Measurements from ENCODE around the gene KCNG1. TPM values are rescaled to one million over a fixed set of nuclear protein-coding genes. Genes with fewer than 3 reads are reported as not detected.
A peak's percentile ranks its signal among the peaks of the same experiment; 100 is the strongest.

The KCNG1 gene
- total and polyA plus RNA-seq, 11 donors: 0.10 to 0.64 (median 0.38) TPM; not detected in 2

GRCh38 chr20:50995506-50995905 is 27.4 kb downstream of the KCNG1 start:
- WGBS, 4 donors: 82 to 89% (median 86%) methylated on average over 5 of the region's 5 CpGs
- Histone ChIP-seq H3K27me3 (peaks cover 0 to 42% (median 5%) of the 10 kb centered on the region in 9 donors), H3K27ac (no peak overlapping the region), H3K4me1 (no peaks in the 10 kb centered on the region), H3K36me3 (no peaks in the 10 kb centered on the region), H3K4me3 (no peak overlapping the region), H3K9me3 (no peaks in the 10 kb centered on the region)
- TF ChIP-seq CTCF (IDR thresholded peaks at IDR 0.05): no peak
- TF ChIP-seq POLR2A (IDR thresholded peaks at IDR 0.05): no peak
- no peak for DNase-seq
- ATAC-seq: no peak
- intact Hi-C loops (cut with DNase I): no loop called here

GRCh38 chr20:50993876-50994275 is 29.0 kb downstream of the KCNG1 start:
- WGBS, 4 donors: 80 to 86% (median 84%) methylated on average over 8 to 9 of the region's 9 CpGs
- H3K4me1 ChIP-seq: no peaks in the 10 kb centered on the region
- intact Hi-C loops (cut with DNase I): loop anchor here in 1 of 10 donors (2.0 kb wide), 1 partner anchor 313 kb away; no protein-coding TSS in a partner anchor
- DNase-seq (no peak), ATAC-seq (no peak)
- TF ChIP-seq CTCF (IDR thresholded peaks at IDR 0.05) (no peak), POLR2A (IDR thresholded peaks at IDR 0.05) (no peak)
- H3K4me3 ChIP-seq: no peak overlapping the region
- H3K9me3 ChIP-seq: no peaks in the 10 kb centered on the region
- no peak overlapping the region for H3K27ac ChIP-seq
- peaks cover 0 to 31% (median 5%) of the 10 kb centered on the region in 9 donors for H3K27me3 ChIP-seq
- no peaks in the 10 kb centered on the region for H3K36me3 ChIP-seq

GRCh38 chr20:50992733-50993457 is 30.0 kb downstream of the KCNG1 start:
- Histone ChIP-seq H3K27ac (no peak overlapping the region), H3K36me3 (no peaks in the 10 kb centered on the region), H3K9me3 (no peaks in the 10 kb centered on the region), H3K27me3 (peaks cover 0 to 29% (median 0%) of the 10 kb centered on the region in 9 donors), H3K4me3 (no peak overlapping the region), H3K4me1 (no peaks in the 10 kb centered on the region)
- ATAC-seq (peak in 3 of 4 donors; percentile 30 to 79 (median 60)), DNase-seq (no peak)
- WGBS, 4 donors: 29 to 34% (median 30%) methylated on average over 12 to 13 of the region's 13 CpGs
- intact Hi-C loops (cut with DNase I): loop anchor here in 1 of 10 donors (2.0 kb wide), 1 partner anchor 314 kb away; no protein-coding TSS in a partner anchor
- TF ChIP-seq CTCF (IDR thresholded peaks at IDR 0.05) (peak; percentile 25 to 54 (median 36)), POLR2A (IDR thresholded peaks at IDR 0.05) (no peak)

DNA sequence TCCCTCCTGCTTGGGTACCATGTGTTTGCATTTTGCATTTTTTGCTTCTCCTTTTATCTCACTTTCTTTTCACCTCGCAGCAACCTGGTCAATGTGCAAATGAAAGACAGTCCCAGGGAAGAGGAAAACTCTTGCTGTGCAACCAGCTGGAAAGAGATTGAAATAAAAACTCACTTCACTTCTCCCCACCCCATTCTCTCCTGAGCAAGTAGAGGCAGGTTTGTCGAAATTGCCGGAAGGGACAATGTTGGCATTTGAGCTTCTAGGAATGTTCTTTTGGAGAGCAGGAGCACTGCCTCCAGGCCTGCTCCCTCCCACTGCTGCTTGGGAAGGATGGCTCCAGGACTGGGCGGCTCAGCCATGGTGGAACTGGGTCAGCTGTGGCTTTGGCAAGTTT is 30.6 kb downstream of the KCNG1 start:
- intact Hi-C loops (cut with DNase I): loop anchor here in 1 of 10 donors (2.0 kb wide), 1 partner anchor 314 kb away; no protein-coding TSS in a partner anchor
- Histone ChIP-seq H3K36me3 (no peaks in the 10 kb centered on the region), H3K4me1 (peaks cover 0 to 4% (median 0%) of the 10 kb centered on the region in 12 donors), H3K27me3 (peaks cover 0 to 27% (median 0%) of the 10 kb centered on the region in 9 donors), H3K4me3 (no peak overlapping the region), H3K9me3 (no peaks in the 10 kb centered on the region), H3K27ac (no peak overlapping the region)
- ATAC-seq (no peak), DNase-seq (no peak)
- TF ChIP-seq POLR2A (IDR thresholded peaks at IDR 0.05) (no peak), CTCF (IDR thresholded peaks at IDR 0.05) (no peak)
- WGBS, 4 donors: 46 to 55% (median 50%) methylated on average over 4 of the region's 4 CpGs

Data from heart left ventricle (tissue), 16 donors.